Activated gamma-delta T cell treated with Interleukin-2 at 50 U/mL for 16 hours (primary cell): ENCODE results near the gene HOXA10.

ENCODE experiments used
- DNase-seq: peaks from one replicate; pipeline ENCODE4 v3.0.0-alpha.2; 2020

HOXA10 gene

DNA sequence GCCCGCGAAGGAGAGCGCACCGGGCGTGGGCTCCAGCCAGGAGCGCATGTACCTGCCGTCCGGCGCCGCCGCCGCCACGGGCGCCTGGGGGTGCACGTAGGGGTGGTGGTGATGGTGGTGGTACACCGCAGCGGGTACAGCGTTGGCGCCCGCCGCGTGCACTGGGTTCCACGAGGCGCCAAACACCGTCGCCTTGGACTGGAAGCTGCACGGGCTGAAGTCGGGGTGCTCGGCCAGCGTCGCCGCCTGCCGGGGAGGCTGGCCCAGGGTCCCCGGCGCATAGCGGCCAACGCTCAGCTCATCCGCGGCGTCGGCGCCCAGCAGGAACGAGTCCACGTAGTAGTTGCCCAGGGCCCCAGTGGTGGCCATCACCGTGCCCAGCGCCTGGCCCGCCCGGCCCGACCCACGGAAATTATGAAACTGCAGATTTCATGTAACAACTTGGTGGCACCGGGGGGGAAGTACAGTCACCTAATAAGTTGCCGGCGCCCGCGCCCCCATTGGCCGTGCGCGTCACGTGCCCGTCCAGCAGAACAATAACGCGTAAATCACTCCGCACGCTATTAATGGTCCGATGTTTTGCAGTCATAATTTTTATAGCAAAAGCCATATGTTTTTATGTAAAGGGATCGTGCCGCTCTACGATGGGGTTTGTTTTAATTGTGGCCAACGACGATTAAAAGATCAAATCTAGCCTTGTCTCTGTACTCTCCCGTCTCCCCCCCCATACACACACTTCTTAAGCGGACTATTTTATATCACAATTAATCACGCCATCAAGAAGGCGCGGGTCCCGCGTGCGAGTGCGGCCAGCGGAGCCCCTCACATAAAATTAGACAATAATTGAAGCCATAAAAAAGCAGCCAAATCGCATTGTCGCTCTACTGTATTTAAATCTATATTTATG lies 8.8 kb downstream of the HOXA10 start, which contains the start of gene HOXA9:
HOXA9 (minus strand) TSS at position 449 of the 907 bp plus-strand sequence; CDS start at position 369, 80 bp downstream.
- no peak for DNase-seq

- DNase-seq, result no peak
Measured at GRCh38 chr7:27164367-27165088, 9.6 kb downstream of the HOXA10 start.

DNA sequence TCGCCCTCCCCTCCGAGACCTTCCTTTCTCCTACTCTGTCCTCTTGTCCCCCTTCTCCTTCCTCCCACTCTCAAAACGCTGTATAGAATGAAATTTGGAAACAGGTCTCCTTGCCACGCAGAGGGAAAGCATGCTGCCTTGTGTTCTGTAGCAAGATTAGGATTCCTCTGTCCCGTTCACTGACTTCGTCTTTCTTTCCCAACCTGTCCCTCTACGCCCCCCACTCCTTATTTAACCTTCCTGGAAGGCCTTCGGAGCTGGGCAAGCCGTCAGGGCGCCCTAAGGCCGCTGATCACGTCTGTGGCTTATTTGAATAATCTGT lies 10.1 kb downstream of the HOXA10 start:
- DNase-seq, result no peak

- DNase-seq, result no peak
Measured at GRCh38 chr7:27163288-27164044, 10.7 kb downstream of the HOXA10 start.

DNA sequence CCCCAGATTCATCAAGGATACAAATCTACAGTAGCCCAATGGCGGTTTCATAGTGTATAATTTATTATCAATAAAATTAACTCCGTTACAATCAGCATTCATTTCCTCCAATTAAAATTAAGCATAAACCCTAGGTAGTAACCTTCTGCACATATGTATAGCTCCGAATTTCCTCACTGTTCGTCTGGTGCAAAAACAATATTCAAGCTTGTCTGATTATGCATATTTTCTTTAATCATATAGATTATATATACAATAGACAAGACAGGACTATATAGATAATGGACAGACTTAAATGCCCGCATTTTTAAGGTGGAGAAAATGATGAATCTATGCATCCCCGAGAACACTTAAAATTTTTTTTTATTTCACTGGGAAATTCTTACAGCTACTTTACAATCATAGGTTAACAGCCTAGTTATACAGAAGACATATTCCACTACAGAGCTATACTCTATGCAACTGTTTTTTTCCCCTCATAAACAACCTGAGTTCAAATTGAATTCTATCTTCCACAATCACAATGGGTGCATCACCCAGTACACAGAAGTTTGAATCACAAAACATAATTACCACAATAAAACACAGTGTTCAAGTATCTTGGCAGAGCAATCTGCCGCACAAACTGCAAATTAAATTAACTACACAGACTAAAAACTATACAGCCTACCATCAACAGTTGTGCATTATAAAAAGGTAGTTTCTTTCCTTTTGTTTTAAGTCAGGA lies 11.4 kb downstream of the HOXA10 start:
- no peak for DNase-seq

GRCh38 chr7:27161721-27162560 lies 12.2 kb downstream of the HOXA10 start:
- no peak for DNase-seq

DNA sequence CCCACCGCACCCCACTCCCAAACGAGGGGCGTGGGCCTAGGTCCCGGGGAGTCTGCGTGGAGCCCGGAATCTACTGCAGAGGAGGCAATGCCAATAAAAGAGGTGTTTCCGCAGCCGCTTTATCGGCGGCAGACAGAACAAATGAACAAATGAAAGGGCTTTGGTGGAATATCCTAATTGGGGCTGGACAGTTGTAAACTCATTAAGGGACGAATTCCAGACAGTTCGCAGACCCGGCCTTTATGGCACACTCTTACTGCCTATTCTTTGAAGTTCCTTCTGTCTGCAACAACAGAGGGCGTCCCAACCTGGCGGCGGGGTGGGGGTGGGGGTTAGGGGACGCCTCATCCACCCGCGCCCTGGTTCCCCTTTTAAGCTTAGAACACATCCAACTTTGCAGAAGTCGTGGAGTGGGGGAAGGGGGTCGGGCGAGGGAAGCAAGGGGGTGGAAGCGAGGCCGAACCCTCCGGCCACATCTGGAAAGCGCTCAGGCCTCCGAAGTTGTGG lies 12.9 kb downstream of the HOXA10 start:
- DNase-seq, result no peak

GRCh38 chr7:27160546-27161213 lies 13.4 kb downstream of the HOXA10 start:
- peak; percentile 86 for DNase-seq

DNA sequence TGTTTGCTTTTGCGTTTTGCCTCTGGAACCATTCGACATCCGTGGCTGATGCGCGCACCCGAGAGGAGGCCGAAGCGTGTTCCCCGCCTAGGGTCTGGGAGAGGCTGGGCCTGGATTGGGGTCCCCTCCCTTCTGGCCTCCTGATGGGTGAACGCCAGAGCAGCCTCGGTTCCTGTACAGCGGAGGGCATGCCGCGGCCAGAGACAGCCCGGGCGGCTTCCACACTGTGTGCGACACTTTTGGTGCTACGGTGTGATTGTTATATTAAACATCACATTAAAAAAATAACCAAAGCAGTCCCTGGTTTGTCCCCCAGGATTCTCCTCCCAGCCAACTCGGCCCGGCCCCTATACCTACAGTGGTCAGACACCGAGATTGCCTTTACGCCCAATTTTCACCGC lies 14.0 kb downstream of the HOXA10 start:
- DNase-seq, result no peak

- no peak for DNase-seq
Measured at GRCh38 chr7:27159266-27160144, 14.6 kb downstream of the HOXA10 start.

- DNase-seq, result no peak
Measured at GRCh38 chr7:27158436-27159265, 15.5 kb downstream of the HOXA10 start.

- DNase-seq, result no peak
Measured at GRCh38 chr7:27157702-27158431, 16.3 kb downstream of the HOXA10 start.

DNA sequence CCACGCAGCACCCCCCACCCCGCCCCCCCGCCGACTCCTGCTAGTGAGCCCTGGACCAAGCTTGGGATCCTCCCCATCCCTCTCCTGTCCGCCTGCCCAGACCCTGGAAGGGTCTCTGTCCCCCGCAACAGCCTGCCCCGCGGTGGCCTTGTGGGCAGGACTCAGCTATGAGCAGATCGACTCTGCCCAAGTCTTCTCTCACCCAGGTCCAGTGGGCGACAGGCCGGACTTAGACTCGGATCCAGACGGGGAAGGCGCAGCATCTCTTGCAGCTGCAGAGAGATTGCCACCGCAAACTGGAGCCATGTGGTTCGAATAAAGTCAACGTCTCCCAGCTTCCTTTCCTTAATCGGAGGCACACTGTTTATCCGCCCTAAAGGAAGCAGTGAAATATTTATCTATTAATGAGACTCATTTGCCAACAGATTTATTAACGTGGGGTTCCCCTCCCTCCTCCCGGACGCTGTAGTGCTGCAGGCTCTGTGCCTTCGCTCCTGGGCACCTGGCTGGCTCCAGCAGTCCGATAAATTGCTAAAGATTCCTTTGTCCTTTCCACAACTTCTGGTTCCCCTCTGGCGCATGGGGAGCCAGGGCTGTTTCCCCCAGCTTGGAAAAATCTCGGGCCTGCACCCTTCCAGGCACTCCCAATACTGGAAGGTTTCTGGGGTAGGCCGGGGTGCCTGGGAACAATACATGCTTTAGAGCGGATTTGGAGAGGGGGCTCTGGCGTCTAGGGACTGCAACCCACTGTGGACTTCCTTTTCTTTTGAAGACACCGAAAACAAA lies 17.0 kb downstream of the HOXA10 start:
- no peak for DNase-seq

GRCh38 chr7:27156508-27156898 lies 17.6 kb downstream of the HOXA10 start, which contains the start of gene HOXA7:
HOXA7 (minus strand) TSS chr7:27156675; CDS start chr7:27156545, 130 bp downstream.
- DNase-seq, result no peak

GRCh38 chr7:27155816-27156507 lies 18.2 kb downstream of the HOXA10 start:
- no peak for DNase-seq
